Stimulated activated naive CD8-positive, alpha-beta T cell treated with anti-CD3 and anti-CD28 coated beads, Interleukin-15, amount 100 ng/mL, for 72 hours (primary cell): ENCODE results near the gene UGT2B15.

Experiments used
- ATAC-seq: fragments of 150-1000 bp; cut with Tn5 transposase; 2 replicates; pipeline ENCODE4 v1.10.0; 2021; ENCODE audit warnings: mild to moderate bottlenecking, moderate library complexity
- DNase-seq, 2 donors: peaks; one replicate each; pipeline ENCODE4 v3.0.0; 2021 to 2022
- H3K27ac Mint-ChIP-seq, 2 donors: one replicate each; pipeline ENCODE4 v1.8.0; 2022; ENCODE audit warnings: mild to moderate bottlenecking in 2 of 2, mixed read lengths in 2 of 2, moderate library complexity in 2 of 2
- H3K27me3 Mint-ChIP-seq: one replicate; pipeline ENCODE4 v1.8.0; 2022; ENCODE audit warnings: mixed read lengths
- H3K4me1 Mint-ChIP-seq: one replicate; pipeline ENCODE4 v1.8.0; 2022; ENCODE audit warnings: mild to moderate bottlenecking, mixed read lengths
- H3K4me3 Mint-ChIP-seq, 2 donors: one replicate each; pipeline ENCODE4 v1.8.0; 2022; ENCODE audit warnings: mild to moderate bottlenecking in 2 of 2, mixed read lengths in 2 of 2, moderate library complexity in 1 of 2
- H3K9me3 Mint-ChIP-seq, 2 donors: one replicate each; pipeline ENCODE4 v1.8.0; 2022; ENCODE audit warnings: mixed read lengths in 2 of 2

UGT2B15 gene

GRCh38 chr4:68606240-68606639 lies 64.2 kb downstream of the UGT2B15 start:
- peak overlapping the region in 1 of 2 donors; percentile 25 for H3K27ac Mint-ChIP-seq
- H3K9me3 Mint-ChIP-seq: no peaks in the 10 kb centered on the region
- H3K4me1 Mint-ChIP-seq: no peaks in the 10 kb centered on the region
- H3K4me3 Mint-ChIP-seq: no peak overlapping the region
- no peaks in the 10 kb centered on the region for H3K27me3 Mint-ChIP-seq
- ATAC-seq (no peak), DNase-seq (no peak)

- Mint-ChIP-seq H3K4me1 (no peaks in the 10 kb centered on the region), H3K4me3 (no peak overlapping the region), H3K27me3 (no peaks in the 10 kb centered on the region), H3K27ac (no peak overlapping the region), H3K9me3 (no peaks in the 10 kb centered on the region)
- DNase-seq (no peak), ATAC-seq (no peak)
Observed at GRCh38 chr4:68599150-68599549, 71.3 kb downstream of the UGT2B15 start.

- no peaks in the 10 kb centered on the region for H3K9me3 Mint-ChIP-seq
- H3K27me3 Mint-ChIP-seq: no peaks in the 10 kb centered on the region
- no peak overlapping the region for H3K27ac Mint-ChIP-seq
- ATAC-seq (no peak), DNase-seq (no peak)
- H3K4me1 Mint-ChIP-seq: no peaks in the 10 kb centered on the region
- H3K4me3 Mint-ChIP-seq: no peak overlapping the region
Observed at GRCh38 chr4:68597482-68597881, 73.0 kb downstream of the UGT2B15 start.
